Large intestine (tissue), 12 donors: ENCODE measurements around the gene CLPTM1L. TPM values are rescaled to one million over a fixed set of nuclear protein-coding genes. Genes with fewer than 3 reads are reported as not detected.
A peak's percentile ranks its signal among the peaks of the same experiment; 100 is the strongest.

Experiments
- DNase-seq, 2 donors: peaks; one replicate each; pipeline versions ENCODE4 v3.0.0 to v3.0.0-alpha.2; 2013
- H3K27ac ChIP-seq: one replicate; pipeline ENCODE4 v1.5.1; 2013; ENCODE audit warnings: low read length
- H3K27me3 ChIP-seq: 2 replicates; pipeline ENCODE4 v1.6.1; 2013; ENCODE audit warnings: low read length; ENCODE audit not compliant: control insufficient read depth, insufficient read depth
- H3K36me3 ChIP-seq: 2 replicates; pipeline ENCODE4 v1.6.1; 2013; ENCODE audit warnings: low read length; ENCODE audit not compliant: control insufficient read depth, insufficient read depth
- H3K4me1 ChIP-seq: one replicate; pipeline ENCODE4 v1.6.1; 2013; ENCODE audit warnings: low read length; ENCODE audit not compliant: control insufficient read depth, insufficient read depth
- H3K4me3 ChIP-seq: one replicate; pipeline ENCODE4 v1.5.1; 2013; ENCODE audit warnings: low read length
- H3K9me3 ChIP-seq: one replicate; pipeline ENCODE4 v1.6.1; 2013; ENCODE audit warnings: mild to moderate bottlenecking, low read depth, low read length, moderate library complexity; ENCODE audit not compliant: control insufficient read depth
- WGBS: methylation state at CpG from one replicate; pipeline ENCODE4 v1.1.5; 2013; ENCODE audit warnings: low lambda C conversion rate; ENCODE audit not compliant: insufficient coverage; 5-methylcytosine and 5-hydroxymethylcytosine counted together
- long read RNA-seq, 11 donors: transcript quantifications; one replicate each; lab custom pipeline, GENCODE V29; 2026
- polyA plus RNA-seq: library from polyadenylated mRNA; unstranded; fragments of 120-200 nt; gene quantifications from one replicate; pipeline ENCODE4 v1.2.1, GENCODE V29; 2013

The CLPTM1L gene, protein sequence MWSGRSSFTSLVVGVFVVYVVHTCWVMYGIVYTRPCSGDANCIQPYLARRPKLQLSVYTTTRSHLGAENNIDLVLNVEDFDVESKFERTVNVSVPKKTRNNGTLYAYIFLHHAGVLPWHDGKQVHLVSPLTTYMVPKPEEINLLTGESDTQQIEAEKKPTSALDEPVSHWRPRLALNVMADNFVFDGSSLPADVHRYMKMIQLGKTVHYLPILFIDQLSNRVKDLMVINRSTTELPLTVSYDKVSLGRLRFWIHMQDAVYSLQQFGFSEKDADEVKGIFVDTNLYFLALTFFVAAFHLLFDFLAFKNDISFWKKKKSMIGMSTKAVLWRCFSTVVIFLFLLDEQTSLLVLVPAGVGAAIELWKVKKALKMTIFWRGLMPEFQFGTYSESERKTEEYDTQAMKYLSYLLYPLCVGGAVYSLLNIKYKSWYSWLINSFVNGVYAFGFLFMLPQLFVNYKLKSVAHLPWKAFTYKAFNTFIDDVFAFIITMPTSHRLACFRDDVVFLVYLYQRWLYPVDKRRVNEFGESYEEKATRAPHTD
- 87.4 TPM for polyA plus RNA-seq
- long read RNA-seq, donor 1, transcript CLPTM1L-201 (17 exons, 2,500 nt): major isoform, 16 of 24 reads
- long read RNA-seq, donor 1, partial matches to known transcripts: 5 of 24 reads
- long read RNA-seq, donor 1, other reads (novel, unspliced or antisense): 0 of 24 reads
- long read RNA-seq, donor 2, transcript CLPTM1L-204 (8 exons, 742 nt): minor isoform, 12 of 52 reads
- long read RNA-seq, donor 2, transcript CLPTM1L-201 (17 exons, 2,500 nt): major isoform, 34 of 52 reads
- long read RNA-seq, donor 2, partial matches to known transcripts: 6 of 52 reads
- long read RNA-seq, donor 2, other reads (novel, unspliced or antisense): 0 of 52 reads
- long read RNA-seq, donor 3, transcript CLPTM1L-201 (17 exons, 2,500 nt): major isoform, 30 of 43 reads
- long read RNA-seq, donor 3, transcript CLPTM1L-204 (8 exons, 742 nt): minor isoform, 5 of 43 reads
- long read RNA-seq, donor 3, partial matches to known transcripts: 7 of 43 reads
- long read RNA-seq, donor 3, other reads (novel, unspliced or antisense): 0 of 43 reads
- long read RNA-seq, donor 4, partial matches to known transcripts: 0 of 1 reads
- long read RNA-seq, donor 4, other reads (novel, unspliced or antisense): 0 of 1 reads
- long read RNA-seq, donor 5, transcript CLPTM1L-201 (17 exons, 2,500 nt): major isoform, 15 of 16 reads
- long read RNA-seq, donor 5, partial matches to known transcripts: 0 of 16 reads
- long read RNA-seq, donor 5, other reads (novel, unspliced or antisense): 0 of 16 reads
- long read RNA-seq, donor 6, transcript CLPTM1L-201 (17 exons, 2,500 nt): major isoform, 28 of 39 reads
- long read RNA-seq, donor 6, partial matches to known transcripts: 6 of 39 reads
- long read RNA-seq, donor 6, other reads (novel, unspliced or antisense): 0 of 39 reads
- long read RNA-seq, donor 7, transcript CLPTM1L-201 (17 exons, 2,500 nt): major isoform, 6 of 8 reads
- long read RNA-seq, donor 7, partial matches to known transcripts: 0 of 8 reads
- long read RNA-seq, donor 7, other reads (novel, unspliced or antisense): 0 of 8 reads
- long read RNA-seq, donor 8, transcript CLPTM1L-204 (8 exons, 742 nt): minor isoform, 11 of 41 reads
- long read RNA-seq, donor 8, transcript CLPTM1L-201 (17 exons, 2,500 nt): major isoform, 24 of 41 reads
- long read RNA-seq, donor 8, partial matches to known transcripts: 6 of 41 reads
- long read RNA-seq, donor 8, other reads (novel, unspliced or antisense): 0 of 41 reads
- long read RNA-seq, donor 9, transcript CLPTM1L-201 (17 exons, 2,500 nt): major isoform, 21 of 30 reads
- long read RNA-seq, donor 9, partial matches to known transcripts: 0 of 30 reads
- long read RNA-seq, donor 9, other reads (novel, unspliced or antisense): 5 of 30 reads
- long read RNA-seq, donor 10, transcript CLPTM1L-201 (17 exons, 2,500 nt): major isoform, 37 of 51 reads
- long read RNA-seq, donor 10, partial matches to known transcripts: 10 of 51 reads
- long read RNA-seq, donor 10, other reads (novel, unspliced or antisense): 0 of 51 reads
- long read RNA-seq, donor 11, transcript CLPTM1L-204 (8 exons, 742 nt): minor isoform, 6 of 29 reads
- long read RNA-seq, donor 11, transcript CLPTM1L-201 (17 exons, 2,500 nt): major isoform, 15 of 29 reads
- long read RNA-seq, donor 11, partial matches to known transcripts: 5 of 29 reads
- long read RNA-seq, donor 11, other reads (novel, unspliced or antisense): 0 of 29 reads

DNA sequence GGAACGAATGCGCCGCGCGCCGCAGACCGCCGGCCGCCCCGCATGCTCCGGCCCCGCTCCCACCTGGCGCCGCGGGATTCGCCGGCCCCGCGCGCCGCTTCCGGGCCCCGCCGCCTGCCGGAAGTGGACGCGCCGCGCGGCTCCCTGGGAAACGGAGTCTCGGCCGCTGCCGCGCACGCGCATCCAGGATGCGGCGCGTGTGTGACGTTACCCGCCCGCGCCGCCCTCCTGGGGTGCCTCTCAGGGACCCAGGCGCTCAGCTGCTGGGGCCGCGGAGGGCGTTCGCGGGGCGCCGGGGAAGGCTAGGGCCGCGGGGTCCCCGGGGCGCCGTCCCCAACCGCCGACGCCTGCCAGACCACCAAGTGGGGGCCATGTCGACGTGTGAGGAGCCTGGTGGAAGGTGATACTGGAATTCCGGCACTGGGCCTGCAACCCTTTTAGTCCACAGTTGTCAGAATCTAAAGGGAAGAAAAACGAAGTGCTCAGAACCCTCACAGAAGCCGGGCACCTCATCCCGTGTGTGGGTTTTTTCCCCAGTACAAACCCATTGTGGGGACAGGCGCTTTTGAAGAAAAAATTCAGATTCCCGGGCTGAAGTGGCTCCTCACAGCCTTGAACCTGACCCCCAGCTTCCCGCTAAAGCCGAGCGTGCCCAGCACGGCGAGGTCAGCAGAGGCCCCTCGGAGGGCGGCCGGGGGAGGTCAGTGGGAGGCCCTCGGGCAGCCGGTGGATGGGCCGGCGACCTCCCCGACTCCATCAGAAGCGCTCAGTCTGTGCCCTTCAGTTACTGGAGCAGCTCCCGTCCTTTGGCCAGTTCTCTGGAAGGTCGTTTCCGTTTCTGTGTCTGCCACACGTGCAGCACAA is at the start of gene CLPTM1L:
CLPTM1L (minus strand) TSS at position 125 of the 864 bp plus-strand sequence. CDS start 258 bp downstream, outside the sequence.
- no CpG with 5 or more reads among the region's 87 CpGs for WGBS

DNA sequence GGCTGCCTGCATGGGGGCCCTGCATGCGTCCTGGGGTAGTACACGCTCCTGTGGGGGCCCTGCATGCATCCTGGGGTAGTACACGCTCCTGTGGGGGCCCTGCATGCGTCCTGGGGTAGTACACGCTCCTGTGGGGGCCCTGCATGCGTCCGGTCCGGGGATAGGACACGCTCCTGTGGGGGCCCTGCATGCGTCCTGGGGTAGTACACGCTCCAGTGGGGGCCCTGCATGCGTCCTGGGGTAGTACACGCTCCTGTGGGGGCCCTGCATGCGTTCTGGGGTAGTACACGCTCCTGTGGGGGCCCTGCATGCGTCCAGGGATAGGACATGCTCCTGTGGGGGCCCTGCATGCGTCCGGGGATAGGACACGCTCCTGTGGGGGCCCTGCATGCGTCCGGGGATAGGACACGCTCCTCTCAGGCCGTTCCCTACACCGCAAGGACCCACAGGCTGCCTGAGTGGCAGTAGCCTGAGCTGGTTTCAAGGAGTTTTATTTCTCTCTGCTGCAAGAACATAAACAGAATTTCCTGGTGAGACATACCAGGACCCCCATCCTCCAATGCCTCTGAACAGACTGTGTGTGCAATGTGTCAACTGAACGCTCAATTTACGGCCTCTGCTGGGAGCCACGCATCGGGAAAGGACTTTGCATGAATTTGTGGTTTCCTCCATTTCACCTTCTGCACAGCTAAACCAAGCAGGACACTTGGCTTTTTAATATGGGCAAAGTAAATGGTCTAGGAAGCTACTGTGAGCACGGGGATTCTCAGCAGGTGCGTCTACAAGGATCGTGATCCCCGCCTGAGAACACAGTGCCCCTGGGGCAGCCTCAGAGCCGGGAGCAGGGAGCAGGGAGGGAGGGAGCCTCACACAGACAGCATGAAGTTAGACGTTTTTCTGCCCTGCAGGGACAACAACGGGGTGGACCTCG is 48.9 kb upstream of the CLPTM1L start:
- WGBS: no CpG with 5 or more reads among the region's 36 CpGs

More for the DNA sequence above, at the start of gene CLPTM1L:
- no peaks in the 10 kb centered on the region for H3K27me3 ChIP-seq
- H3K4me1 ChIP-seq: no peaks in the 10 kb centered on the region
- H3K36me3 ChIP-seq: peaks cover 30% of the 10 kb centered on the region
- DNase-seq: peak; percentile 92
- peak within 1 kb of the TSS; percentile 46 for H3K27ac ChIP-seq
- H3K4me3 ChIP-seq: peak within 1 kb of the TSS; percentile 87
- no peaks in the 10 kb centered on the region for H3K9me3 ChIP-seq

DNA sequence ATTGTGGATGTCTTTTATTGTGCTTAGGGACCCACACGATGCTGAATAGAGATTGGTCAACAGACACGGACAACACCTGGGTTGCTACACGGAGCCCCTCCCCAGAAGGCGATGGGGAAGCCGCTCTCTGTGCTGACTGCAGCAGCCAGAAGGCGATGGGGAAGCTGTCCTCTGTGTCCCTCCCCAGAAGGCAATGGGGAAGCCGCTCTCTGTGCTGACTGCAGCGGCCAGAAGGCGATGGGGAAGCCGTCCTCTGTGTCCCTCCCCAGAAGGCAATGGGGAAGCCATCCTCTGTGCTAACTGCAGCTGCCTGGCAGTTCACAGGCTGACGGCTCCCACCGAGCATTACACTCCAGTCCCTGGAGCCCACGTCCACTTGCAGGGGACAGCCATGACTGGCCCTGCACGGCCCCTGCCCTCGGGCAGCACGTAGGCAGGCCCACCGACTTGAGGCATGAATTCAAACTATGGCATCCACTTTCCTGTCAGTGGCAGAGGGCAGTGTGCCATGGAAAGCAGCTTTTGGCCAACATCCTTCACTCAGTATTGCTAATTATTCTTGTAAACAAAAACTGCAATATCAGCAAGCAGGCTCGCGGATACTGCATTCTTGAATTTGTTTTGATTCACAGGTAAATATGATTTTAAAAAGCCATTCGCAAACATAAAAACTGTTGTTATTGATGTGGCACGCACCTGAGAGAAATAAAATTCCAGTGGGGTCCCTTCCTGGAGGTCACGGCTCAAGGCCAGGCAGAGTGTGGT is 48.1 kb upstream of the CLPTM1L start:
- Histone ChIP-seq H3K4me1 (no peaks in the 10 kb centered on the region), H3K36me3 (no peaks in the 10 kb centered on the region), H3K4me3 (no peak overlapping the region), H3K9me3 (peaks cover 5% of the 10 kb centered on the region), H3K27ac (no peak overlapping the region), H3K27me3 (peaks cover 66% of the 10 kb centered on the region)
- DNase-seq: no peak
- WGBS: no CpG with 5 or more reads among the region's 22 CpGs

More for the DNA sequence above, 48.9 kb upstream of the CLPTM1L start:
- Histone ChIP-seq H3K36me3 (no peaks in the 10 kb centered on the region), H3K27me3 (peaks cover 59% of the 10 kb centered on the region), H3K27ac (no peak overlapping the region), H3K4me1 (no peaks in the 10 kb centered on the region), H3K9me3 (peaks cover under 1% of the 10 kb centered on the region), H3K4me3 (no peak overlapping the region)
- no peak for DNase-seq

DNA sequence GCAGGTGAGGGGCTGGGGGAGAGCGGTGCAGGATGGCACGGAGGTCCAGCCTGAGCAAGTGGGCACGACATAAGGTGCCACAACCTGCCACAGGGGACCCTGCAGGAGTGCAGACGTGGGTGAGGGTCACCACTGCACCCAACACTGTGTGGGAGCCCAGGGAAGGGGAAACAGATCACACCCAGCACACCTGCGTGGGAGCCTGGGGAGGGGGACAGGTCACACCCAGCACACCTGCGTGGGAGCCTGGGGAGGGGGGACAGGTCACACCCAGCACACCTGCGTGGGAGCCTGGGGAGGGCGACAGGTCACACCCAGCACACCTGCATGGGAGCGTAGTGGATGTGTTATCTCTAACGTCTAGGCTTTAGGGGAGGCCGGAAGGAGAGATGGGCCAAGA is 47.4 kb upstream of the CLPTM1L start:
- WGBS: no CpG with 5 or more reads among the region's 11 CpGs
- Histone ChIP-seq H3K4me3 (no peak overlapping the region), H3K27ac (no peak overlapping the region), H3K36me3 (no peaks in the 10 kb centered on the region), H3K4me1 (no peaks in the 10 kb centered on the region), H3K27me3 (peaks cover 73% of the 10 kb centered on the region), H3K9me3 (peaks cover 5% of the 10 kb centered on the region)
- DNase-seq: no peak

DNA sequence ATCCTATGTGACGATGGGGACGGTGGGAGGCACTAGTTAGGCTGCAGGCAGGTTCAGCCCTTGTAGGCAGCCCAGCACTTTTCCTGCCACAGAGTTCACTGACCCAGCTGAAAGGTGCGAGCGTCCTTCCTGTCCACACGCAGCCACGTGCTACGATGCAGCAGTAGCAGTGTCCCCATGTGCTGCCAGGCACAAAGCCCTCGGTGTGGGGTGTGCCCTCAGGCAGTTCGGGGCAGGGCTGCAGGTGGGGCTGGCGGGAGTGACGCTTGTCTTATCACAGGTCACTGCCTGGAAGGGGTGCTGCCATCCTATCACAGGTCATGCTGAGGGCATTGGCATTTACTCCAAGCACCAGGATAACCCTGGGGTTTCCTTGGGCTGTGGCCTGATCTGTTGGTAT is 46.8 kb upstream of the CLPTM1L start:
- no peak for DNase-seq
- Histone ChIP-seq H3K27ac (no peak overlapping the region), H3K4me3 (no peak overlapping the region), H3K36me3 (no peaks in the 10 kb centered on the region), H3K27me3 (peaks cover 78% of the 10 kb centered on the region), H3K9me3 (peaks cover 5% of the 10 kb centered on the region), H3K4me1 (no peaks in the 10 kb centered on the region)
- no CpG with 5 or more reads among the region's 11 CpGs for WGBS

DNA sequence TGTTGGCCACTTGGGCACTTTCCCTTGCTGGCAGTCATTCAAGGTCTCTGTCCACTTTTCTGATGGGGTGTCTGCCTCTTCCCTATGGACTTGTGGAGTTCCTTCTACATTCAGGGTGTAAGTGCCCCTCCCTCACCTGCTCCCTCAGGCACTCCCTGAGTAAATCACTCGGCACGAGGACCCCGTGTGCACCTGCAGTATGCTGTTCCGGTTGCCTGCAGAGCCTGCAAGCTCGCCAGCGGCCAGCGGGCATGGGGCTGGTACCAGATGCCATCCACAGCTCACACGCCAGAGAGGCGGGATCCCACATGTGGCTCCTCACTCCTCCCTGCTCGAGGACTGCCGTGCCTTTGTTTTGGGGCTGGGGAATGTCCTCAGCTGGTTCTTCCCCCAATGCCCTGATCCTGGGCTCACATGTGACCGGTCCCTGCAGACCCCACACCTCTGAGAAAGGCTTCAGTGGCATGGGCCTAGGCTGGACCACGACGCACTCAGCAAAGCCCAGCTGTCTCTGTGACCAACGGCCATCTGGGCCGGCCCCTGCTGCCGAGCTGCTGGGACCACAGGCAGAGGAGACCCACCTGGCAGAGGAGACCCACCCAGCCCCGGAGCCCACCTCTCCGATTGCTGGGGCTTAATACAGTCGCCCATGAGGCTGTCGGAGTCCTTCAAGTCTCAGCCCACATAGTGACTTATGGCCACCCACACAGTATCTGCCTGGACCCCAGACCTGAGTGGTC is 46.1 kb upstream of the CLPTM1L start:
- no peak for DNase-seq
- peaks cover 5% of the 10 kb centered on the region for H3K9me3 ChIP-seq
- H3K4me3 ChIP-seq: no peak overlapping the region
- no peaks in the 10 kb centered on the region for H3K36me3 ChIP-seq
- no peak overlapping the region for H3K27ac ChIP-seq
- H3K4me1 ChIP-seq: peaks cover 3% of the 10 kb centered on the region
- peaks cover 79% of the 10 kb centered on the region for H3K27me3 ChIP-seq
- WGBS: no CpG with 5 or more reads among the region's 21 CpGs

DNA sequence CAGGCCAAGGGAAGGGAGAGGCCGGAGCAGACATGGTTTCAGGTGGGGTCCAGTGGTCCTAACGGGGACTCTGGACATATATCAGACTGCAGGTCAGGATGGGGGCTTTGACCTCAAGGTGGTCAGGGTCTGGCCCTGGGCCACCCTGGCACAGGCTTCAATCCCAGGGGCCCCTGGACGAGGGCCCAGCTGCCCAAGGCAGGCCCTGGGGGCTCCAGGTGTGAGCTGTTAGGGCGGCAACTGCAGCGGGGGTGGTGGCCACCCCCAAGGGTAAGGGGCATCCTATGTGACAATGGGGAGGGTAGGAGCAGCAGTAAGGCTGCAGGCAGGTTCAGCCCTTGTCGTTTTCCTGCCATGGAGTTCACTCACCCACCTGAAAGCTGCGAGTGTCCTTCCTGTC is 45.4 kb upstream of the CLPTM1L start:
- Histone ChIP-seq H3K4me1 (peaks cover 6% of the 10 kb centered on the region), H3K27ac (no peak overlapping the region), H3K36me3 (no peaks in the 10 kb centered on the region), H3K4me3 (no peak overlapping the region), H3K9me3 (peaks cover 5% of the 10 kb centered on the region), H3K27me3 (peaks cover 75% of the 10 kb centered on the region)
- no peak for DNase-seq
- no CpG with 5 or more reads among the region's 7 CpGs for WGBS
